ENCODE measurements around the gene SNRK. TPM values are rescaled to one million over a fixed set of nuclear protein-coding genes. Genes with fewer than 3 reads are reported as not detected.
A peak's percentile ranks its signal among the peaks of the same experiment; 100 is the strongest.

SNRK gene
- total RNA-seq, 1 donor from 2014 or later: 26.1 TPM

DNA sequence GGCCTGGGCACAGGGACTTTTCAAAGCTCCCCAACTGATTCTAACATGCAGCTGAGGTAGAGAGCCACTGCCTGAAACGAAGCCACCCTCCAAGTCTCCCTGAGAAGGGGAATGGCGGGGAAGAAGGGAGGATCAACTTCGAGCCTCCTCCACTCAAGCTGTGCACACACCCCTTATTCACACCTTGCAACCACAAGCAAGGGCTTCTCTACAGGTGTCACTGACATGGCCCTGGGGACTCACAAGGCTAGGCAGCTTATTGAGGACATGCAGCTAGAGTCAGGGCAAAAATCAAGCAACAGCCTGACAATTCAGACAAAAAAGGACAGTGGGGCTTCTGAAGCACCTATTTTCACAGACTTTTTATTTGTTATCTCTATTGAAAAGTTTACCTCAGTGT, 85.2 kb downstream of the SNRK start:
- Mint-ChIP-seq H3K36me3 (no peaks in the 10 kb centered on the region), H3K4me3 (no peak overlapping the region), H3K27ac (no peak overlapping the region), H3K27me3 (ENCODE audit: insufficient read depth, low read depth) (peaks cover 3% of the 10 kb centered on the region), H3K4me1 (peaks cover 15% of the 10 kb centered on the region), H3K9me3 (no peaks in the 10 kb centered on the region)
- no peaks in the 10 kb centered on the region for H3K9me3 ChIP-seq (ENCODE audit: low read depth)
- H3K9ac ChIP-seq: no peak overlapping the region
- no peak for DNase-seq (ENCODE audit: low spot score)
- H3K4me2 ChIP-seq: no peak overlapping the region
- H3K4me1 ChIP-seq: peaks cover 17% of the 10 kb centered on the region
- H3K27ac ChIP-seq: no peak overlapping the region
- no peaks in the 10 kb centered on the region for H3K36me3 ChIP-seq
- H3F3A ChIP-seq (ENCODE audit: low read depth): no peaks in the 10 kb centered on the region
- no peaks in the 10 kb centered on the region for H3K79me2 ChIP-seq (ENCODE audit: low read depth)
- no peaks in the 10 kb centered on the region for H4K20me1 ChIP-seq (ENCODE audit: low read depth)
- H3K4me3 ChIP-seq: no peak overlapping the region
- H3K27me3 ChIP-seq: no peaks in the 10 kb centered on the region
- H2AFZ ChIP-seq (replicated peaks): no peak overlapping the region
- no peak for TF ChIP-seq EZH2phosphoT487 (IDR thresholded peaks at IDR 0.05)

DNA sequence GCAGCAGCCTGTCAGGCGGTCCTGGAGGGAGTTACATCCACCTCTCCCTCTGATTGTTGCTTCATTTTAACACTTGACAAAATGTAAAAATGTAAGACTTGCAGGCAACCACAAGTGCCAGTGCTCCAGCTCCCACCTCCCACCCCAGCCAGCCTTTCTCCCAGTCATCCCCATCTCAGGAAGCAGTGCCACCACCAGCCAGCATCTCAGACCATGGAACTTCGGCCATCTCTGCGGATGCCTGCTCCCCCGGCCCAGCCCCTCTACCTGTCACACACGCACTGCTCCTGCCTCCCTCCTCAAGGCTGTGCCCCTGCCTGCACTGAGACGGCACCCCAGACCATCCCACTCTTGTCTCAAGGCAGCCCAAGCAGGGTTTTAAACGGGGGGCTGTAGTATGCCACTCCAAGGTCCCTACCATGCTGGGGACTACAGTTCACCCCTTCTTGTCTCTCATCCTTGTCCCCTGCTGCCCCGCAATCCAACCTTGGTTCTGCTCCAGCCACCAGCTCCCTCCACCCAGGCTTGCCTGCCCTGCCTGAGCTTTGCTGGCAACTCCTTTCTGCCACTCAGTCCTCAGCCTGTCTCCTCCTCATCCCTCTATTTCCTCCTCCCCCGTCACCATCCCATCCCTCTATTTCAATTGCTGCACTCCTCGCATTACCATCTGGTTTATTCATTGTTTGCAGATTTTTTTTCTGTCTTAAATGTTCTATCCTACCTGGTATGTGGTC, 85.8 kb downstream of the SNRK start:
- Histone ChIP-seq H3K4me1 (peaks cover 17% of the 10 kb centered on the region), H3K79me2 (ENCODE audit: low read depth) (no peaks in the 10 kb centered on the region), H3K36me3 (no peaks in the 10 kb centered on the region), H4K20me1 (ENCODE audit: low read depth) (no peaks in the 10 kb centered on the region), H3K27me3 (no peaks in the 10 kb centered on the region), H3K4me2 (no peak overlapping the region), H3K9ac (no peak overlapping the region), H3K27ac (no peak overlapping the region), H2AFZ (replicated peaks) (no peak overlapping the region), H3F3A (ENCODE audit: low read depth) (no peaks in the 10 kb centered on the region), H3K4me3 (no peak overlapping the region), H3K9me3 (ENCODE audit: low read depth) (no peaks in the 10 kb centered on the region)
- peaks cover 3% of the 10 kb centered on the region for H3K27me3 Mint-ChIP-seq (ENCODE audit: insufficient read depth, low read depth)
- H3K4me1 Mint-ChIP-seq: peaks cover 15% of the 10 kb centered on the region
- no peak overlapping the region for H3K27ac Mint-ChIP-seq
- no peak for DNase-seq (ENCODE audit: low spot score)
- H3K9me3 Mint-ChIP-seq: no peaks in the 10 kb centered on the region
- no peak overlapping the region for H3K4me3 Mint-ChIP-seq
- TF ChIP-seq EZH2phosphoT487 (IDR thresholded peaks at IDR 0.05): no peak
- no peak for TF ChIP-seq EZH2 (IDR thresholded peaks at IDR 0.05)
- TF ChIP-seq, protein P1, sequence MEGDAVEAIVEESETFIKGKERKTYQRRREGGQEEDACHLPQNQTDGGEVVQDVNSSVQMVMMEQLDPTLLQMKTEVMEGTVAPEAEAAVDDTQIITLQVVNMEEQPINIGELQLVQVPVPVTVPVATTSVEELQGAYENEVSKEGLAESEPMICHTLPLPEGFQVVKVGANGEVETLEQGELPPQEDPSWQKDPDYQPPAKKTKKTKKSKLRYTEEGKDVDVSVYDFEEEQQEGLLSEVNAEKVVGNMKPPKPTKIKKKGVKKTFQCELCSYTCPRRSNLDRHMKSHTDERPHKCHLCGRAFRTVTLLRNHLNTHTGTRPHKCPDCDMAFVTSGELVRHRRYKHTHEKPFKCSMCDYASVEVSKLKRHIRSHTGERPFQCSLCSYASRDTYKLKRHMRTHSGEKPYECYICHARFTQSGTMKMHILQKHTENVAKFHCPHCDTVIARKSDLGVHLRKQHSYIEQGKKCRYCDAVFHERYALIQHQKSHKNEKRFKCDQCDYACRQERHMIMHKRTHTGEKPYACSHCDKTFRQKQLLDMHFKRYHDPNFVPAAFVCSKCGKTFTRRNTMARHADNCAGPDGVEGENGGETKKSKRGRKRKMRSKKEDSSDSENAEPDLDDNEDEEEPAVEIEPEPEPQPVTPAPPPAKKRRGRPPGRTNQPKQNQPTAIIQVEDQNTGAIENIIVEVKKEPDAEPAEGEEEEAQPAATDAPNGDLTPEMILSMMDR (IDR thresholded peaks at IDR 0.05): no peak
- H3K36me3 Mint-ChIP-seq: no peaks in the 10 kb centered on the region

DNA sequence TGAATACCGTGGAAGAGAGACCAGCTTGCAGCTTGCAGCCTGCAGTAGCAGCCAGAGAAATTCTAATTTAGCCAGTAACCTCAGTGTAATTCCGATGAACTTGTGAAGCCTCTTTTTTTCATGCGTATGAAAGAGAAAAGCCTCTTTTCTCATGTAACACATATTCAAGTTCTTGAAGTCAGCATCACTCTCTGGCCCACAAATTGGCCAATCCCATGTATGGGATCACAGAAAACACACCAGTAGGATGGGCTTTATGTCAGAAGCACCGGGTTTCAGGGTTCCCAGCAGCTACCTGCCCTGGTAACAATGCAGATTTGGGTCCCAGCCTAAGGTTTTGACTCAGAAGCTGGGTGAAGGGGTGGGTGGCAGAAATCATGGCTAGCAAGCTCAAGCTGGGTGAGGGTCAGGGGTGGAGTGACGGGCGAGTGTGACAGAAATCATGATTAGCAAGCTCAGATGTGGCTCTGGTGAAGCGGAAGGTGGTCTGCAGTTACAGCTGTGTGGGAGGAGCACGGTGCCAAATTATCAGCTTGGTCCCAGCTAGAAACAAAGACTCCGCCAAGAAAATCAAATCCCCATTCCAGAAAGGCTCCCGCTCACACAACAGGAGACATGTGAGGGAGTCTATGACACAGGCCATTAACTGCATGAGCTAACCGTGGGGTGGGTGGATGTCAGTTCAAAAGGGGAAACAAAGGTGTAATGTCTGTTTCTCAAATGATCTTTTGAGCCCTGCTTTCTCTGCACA, 86.6 kb downstream of the SNRK start:
- no peak overlapping the region for H3K4me3 ChIP-seq
- no peaks in the 10 kb centered on the region for H3K9me3 ChIP-seq (ENCODE audit: low read depth)
- no peaks in the 10 kb centered on the region for H3K79me2 ChIP-seq (ENCODE audit: low read depth)
- no peak overlapping the region for H2AFZ ChIP-seq (replicated peaks)
- Mint-ChIP-seq H3K4me3 (peak overlapping the region; percentile 47), H3K9me3 (no peaks in the 10 kb centered on the region), H3K27me3 (ENCODE audit: insufficient read depth, low read depth) (no peaks in the 10 kb centered on the region), H3K4me1 (peaks cover 15% of the 10 kb centered on the region), H3K27ac (no peak overlapping the region), H3K36me3 (no peaks in the 10 kb centered on the region)
- H3F3A ChIP-seq (ENCODE audit: low read depth): no peaks in the 10 kb centered on the region
- H3K4me2 ChIP-seq: no peak overlapping the region
- no peaks in the 10 kb centered on the region for H3K27me3 ChIP-seq
- no peaks in the 10 kb centered on the region for H4K20me1 ChIP-seq (ENCODE audit: low read depth)
- H3K9ac ChIP-seq: no peak overlapping the region
- H3K4me1 ChIP-seq: peaks cover 17% of the 10 kb centered on the region
- TF ChIP-seq, protein P1 (IDR thresholded peaks at IDR 0.05): no peak
- no peak for TF ChIP-seq EZH2 (IDR thresholded peaks at IDR 0.05)
- no peak for TF ChIP-seq EZH2phosphoT487 (IDR thresholded peaks at IDR 0.05)
- peak; percentile 38 for DNase-seq (ENCODE audit: low spot score)
- H3K27ac ChIP-seq: no peak overlapping the region
- H3K36me3 ChIP-seq: no peaks in the 10 kb centered on the region

DNA sequence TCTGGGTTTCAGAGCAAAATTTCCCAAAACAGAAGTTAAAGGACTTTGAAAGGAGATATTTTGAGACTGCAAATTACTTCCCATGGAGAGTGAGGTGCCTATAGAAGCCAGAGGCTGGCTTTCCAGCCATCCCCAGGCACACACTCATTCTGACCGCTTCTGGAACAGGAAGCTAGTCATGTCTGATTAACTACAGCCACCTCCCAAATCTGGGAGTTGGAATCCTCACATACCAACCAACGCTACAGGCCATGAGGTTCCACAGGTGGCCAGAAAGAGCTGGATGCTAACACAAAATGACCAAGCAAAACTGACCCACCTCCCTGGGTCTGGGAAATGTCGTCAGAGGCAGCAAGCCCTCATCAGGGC, 87.2 kb downstream of the SNRK start:
- Histone ChIP-seq H3K9me3 (ENCODE audit: low read depth) (no peaks in the 10 kb centered on the region), H4K20me1 (ENCODE audit: low read depth) (no peaks in the 10 kb centered on the region), H3K79me2 (ENCODE audit: low read depth) (no peaks in the 10 kb centered on the region), H3K27ac (no peak overlapping the region), H3K4me2 (no peak overlapping the region), H3F3A (ENCODE audit: low read depth) (no peaks in the 10 kb centered on the region), H3K27me3 (no peaks in the 10 kb centered on the region), H3K9ac (no peak overlapping the region), H3K4me1 (peaks cover 17% of the 10 kb centered on the region), H2AFZ (replicated peaks) (no peak overlapping the region), H3K36me3 (no peaks in the 10 kb centered on the region), H3K4me3 (no peak overlapping the region)
- Mint-ChIP-seq H3K36me3 (no peaks in the 10 kb centered on the region), H3K27me3 (ENCODE audit: insufficient read depth, low read depth) (no peaks in the 10 kb centered on the region), H3K4me1 (peaks cover 15% of the 10 kb centered on the region), H3K27ac (no peak overlapping the region), H3K9me3 (no peaks in the 10 kb centered on the region), H3K4me3 (no peak overlapping the region)
- no peak for DNase-seq (ENCODE audit: low spot score)
- TF ChIP-seq EZH2 (IDR thresholded peaks at IDR 0.05) (no peak), EZH2phosphoT487 (IDR thresholded peaks at IDR 0.05) (no peak)
- TF ChIP-seq, protein P1 (IDR thresholded peaks at IDR 0.05): no peak

Data from neural progenitor cell (in vitro differentiated cells).